WTC11 (cell line): ENCODE results near the gene RPL18. TPM values are rescaled to one million over a fixed set of nuclear protein-coding genes. Genes with fewer than 3 reads are reported as not detected.

ENCODE experiments used
- ATAC-seq: fragments of 200-7000 bp; cut with Tn5 transposase; 2 replicates; pipeline ENCODE4 v1.10.0; 2021; ENCODE audit warnings: mild to moderate bottlenecking, moderate library complexity
- CTCF ChIA-PET: fragments of 300-600 bp; sonication (Branson Sonifier 250); formaldehyde crosslinking; loops from one replicate; lab custom pipeline; 2021; ENCODE audit warnings: antibody characterized with exemption; lab: Charles Lee
- POLR2A ChIA-PET: fragments of 350-600 bp; sonication (Branson Sonifier 250); formaldehyde crosslinking; loops from one replicate; lab custom pipeline; 2021; ENCODE audit warnings: antibody characterized with exemption; lab: Charles Lee
- DNase-seq: peaks from one replicate; pipeline ENCODE4 v3.0.0; 2021; ENCODE audit warnings: low spot score
- H3K27ac Mint-ChIP-seq: 2 replicates; pipeline ENCODE4 v1.8.0; 2021; ENCODE audit warnings: mixed read lengths
- H3K27me3 Mint-ChIP-seq: 2 replicates; pipeline ENCODE4 v1.8.0; 2021; ENCODE audit warnings: low read depth, mild to moderate bottlenecking, moderate library complexity, mixed read lengths
- H3K36me3 Mint-ChIP-seq: 2 replicates; pipeline ENCODE4 v1.8.0; 2021; ENCODE audit warnings: mixed read lengths
- H3K4me1 Mint-ChIP-seq: 2 replicates; pipeline ENCODE4 v1.8.0; 2022; ENCODE audit warnings: mixed read lengths
- H3K4me3 Mint-ChIP-seq: 2 replicates; pipeline ENCODE4 v1.8.0; 2021; ENCODE audit warnings: mild to moderate bottlenecking, moderate library complexity, mixed read lengths
- H3K9me3 Mint-ChIP-seq: 2 replicates; pipeline ENCODE4 v1.8.0; 2021; ENCODE audit warnings: mixed read lengths
- AR ChIP-seq: fragments of 250-450 bp; sonication (Bioruptor Pico); IDR thresholded peaks from 2 replicates; pipeline ENCODE4 v1.9.0; 2021; ENCODE audit warnings: mild to moderate bottlenecking
- ATF3 ChIP-seq: sonication (generic); formaldehyde crosslinking; conservative IDR thresholded peaks from 2 replicates; pipeline ENCODE4 v1.8.1; 2022; ENCODE audit warnings: mild to moderate bottlenecking, missing genetic modification reagents
- CDX4 ChIP-seq: fragments of 250-450 bp; sonication (Bioruptor Pico); IDR thresholded peaks from 2 replicates; pipeline ENCODE4 v1.9.0; 2021; ENCODE audit warnings: moderate library complexity, mild to moderate bottlenecking, inconsistent platforms, borderline replicate concordance
- CREB1 ChIP-seq: sonication (generic); formaldehyde crosslinking; IDR thresholded peaks from 2 replicates; pipeline ENCODE4 v1.8.0; 2023; ENCODE audit warnings: mild to moderate bottlenecking, missing genetic modification reagents
- CTCF ChIP-seq: fragments of 200-600 bp; IDR thresholded peaks from 2 replicates; pipeline ENCODE4 v1.8.0; 2022; ENCODE audit warnings: antibody characterized with exemption
- ESRRA ChIP-seq: sonication (generic); formaldehyde crosslinking; IDR thresholded peaks from 2 replicates; pipeline ENCODE4 v1.8.1; 2022; ENCODE audit warnings: mild to moderate bottlenecking, missing genetic modification reagents, borderline replicate concordance
- GABPB1 ChIP-seq: sonication (generic); formaldehyde crosslinking; IDR thresholded peaks from 2 replicates; pipeline ENCODE4 v1.8.1; 2023; ENCODE audit warnings: mild to moderate bottlenecking, missing genetic modification reagents
- JUN ChIP-seq: sonication (generic); formaldehyde crosslinking; IDR thresholded peaks from 2 replicates; pipeline ENCODE4 v1.8.0; 2023; ENCODE audit warnings: mild to moderate bottlenecking, missing genetic modification reagents
- MAX ChIP-seq: sonication (generic); formaldehyde crosslinking; IDR thresholded peaks from 2 replicates; pipeline ENCODE4 v1.8.0; 2022; ENCODE audit warnings: mild to moderate bottlenecking, missing genetic modification reagents
- MXD4 ChIP-seq: fragments of 250-450 bp; sonication (Bioruptor Pico); IDR thresholded peaks from 2 replicates; pipeline ENCODE4 v1.8.0; 2021; ENCODE audit warnings: mild to moderate bottlenecking, moderate library complexity, borderline replicate concordance
- MYBL2 ChIP-seq: sonication (generic); formaldehyde crosslinking; IDR thresholded peaks from 2 replicates; pipeline ENCODE4 v1.8.1; 2023; ENCODE audit warnings: mild to moderate bottlenecking, moderate library complexity, missing genetic modification reagents
- RELA ChIP-seq: sonication (generic); formaldehyde crosslinking; IDR thresholded peaks from 2 replicates; pipeline ENCODE4 v1.8.1; 2022; ENCODE audit warnings: missing genetic modification reagents, mild to moderate bottlenecking, borderline replicate concordance
- SMAD3 ChIP-seq: sonication (generic); formaldehyde crosslinking; IDR thresholded peaks from 2 replicates; pipeline ENCODE4 v1.8.0; 2022; ENCODE audit warnings: missing genetic modification reagents, mild to moderate bottlenecking, borderline replicate concordance
- SMAD4 ChIP-seq: sonication (generic); formaldehyde crosslinking; IDR thresholded peaks from 2 replicates; pipeline ENCODE4 v1.8.0; 2022; ENCODE audit warnings: mild to moderate bottlenecking, missing genetic modification reagents
- USF1 ChIP-seq: sonication (generic); formaldehyde crosslinking; IDR thresholded peaks from 2 replicates; pipeline ENCODE4 v1.8.0; 2022; ENCODE audit warnings: mild to moderate bottlenecking, missing genetic modification reagents
- USF2 ChIP-seq: sonication (generic); formaldehyde crosslinking; IDR thresholded peaks from 2 replicates; pipeline ENCODE4 v1.8.1; 2023; ENCODE audit warnings: mild to moderate bottlenecking, missing genetic modification reagents, moderate library complexity
- ZNF121 ChIP-seq: sonication (generic); formaldehyde crosslinking; IDR thresholded peaks from 2 replicates; pipeline ENCODE4 v1.8.0; 2023; ENCODE audit warnings: missing genetic modification reagents
- ZNF219 ChIP-seq: sonication (generic); formaldehyde crosslinking; IDR thresholded peaks from 2 replicates; pipeline ENCODE4 v1.8.0; 2023; ENCODE audit warnings: missing genetic modification reagents, mild to moderate bottlenecking, borderline replicate concordance
- ZNF232 ChIP-seq: sonication (generic); formaldehyde crosslinking; IDR thresholded peaks from 2 replicates; pipeline ENCODE4 v1.8.0; 2022; ENCODE audit warnings: mild to moderate bottlenecking, missing genetic modification reagents
- total RNA-seq: library from RNA; stranded (reverse); gene quantifications from 3 replicates; pipeline ENCODE4 v1.2.3, GENCODE V29; 2021
- TF ChIP-seq, protein P1 (sequence below): sonication (generic); formaldehyde crosslinking; IDR thresholded peaks from 2 replicates; pipeline ENCODE4 v1.8.1; 2023; ENCODE audit warnings: mild to moderate bottlenecking, moderate library complexity, missing genetic modification reagents
- TF ChIP-seq, protein P2 (sequence below): sonication (generic); formaldehyde crosslinking; IDR thresholded peaks from 2 replicates; pipeline ENCODE4 v1.8.1; 2023; ENCODE audit warnings: mild to moderate bottlenecking, missing genetic modification reagents, moderate library complexity

RPL18 gene
- total RNA-seq, 1 experiment from 2014 or later, result 1,712 TPM

GRCh38 chr19:48619692-48620585 is 961 bp upstream of the RPL18 start:
- DNase-seq, result no peak
- peaks cover 55% of the 10 kb centered on the region for H3K4me1 Mint-ChIP-seq
- ChIA-PET CTCF (interaction anchor here (1.0 to 1.6 kb wide), 7 partner anchors 10 to 138 kb away, joined by 3 to 13 read pairs (median 4); no protein-coding TSS in a partner anchor), POLR2A (interaction anchor here (0.5 to 2.8 kb wide), 12 partner anchors 7 to 289 kb away, joined by 3 to 23 read pairs (median 4); partner anchors contain the start of gene KDELR1)
- TF ChIP-seq ZNF121 (CRISPR knock-in tag) (0 out of 2 replicates have a peak, but pooled peaks have one; percentile 19), MXD4 (CRISPR knock-in tag) (no peak)
- peaks cover 43% of the 10 kb centered on the region for H3K36me3 Mint-ChIP-seq
- peak overlapping the region; percentile 99 for H3K4me3 Mint-ChIP-seq
- H3K9me3 Mint-ChIP-seq, result no peaks in the 10 kb centered on the region
- H3K27ac Mint-ChIP-seq, result peak overlapping the region; percentile 100
- no peak for ATAC-seq
- no peaks in the 10 kb centered on the region; the same call in 1 of the 2 replicates for H3K27me3 Mint-ChIP-seq

- CTCF ChIA-PET, result interaction anchor here (1.2 to 1.6 kb wide), 6 partner anchors 9 to 139 kb away, joined by 3 to 13 read pairs (median 6); no protein-coding TSS in a partner anchor
- no peaks in the 10 kb centered on the region; the same call in 1 of the 2 replicates for H3K27me3 Mint-ChIP-seq
- TF ChIP-seq USF2 (CRISPR knock-in tag) (no peak), ATF3 (no peak), MYBL2 (CRISPR knock-in tag) (no peak), AR (CRISPR knock-in tag) (no peak), GABPB1 (CRISPR knock-in tag) (no peak), ZNF232 (CRISPR knock-in tag) (no peak), MAX (no peak), CDX4 (no peak), CREB1 (CRISPR knock-in tag) (no peak), RELA (CRISPR knock-in tag) (no peak), CTCF (no peak), JUN (CRISPR knock-in tag) (peak; percentile 15; the same call in 1 of the 2 replicates), MXD4 (CRISPR knock-in tag) (no peak), ESRRA (no peak), USF1 (CRISPR knock-in tag) (no peak), SMAD3 (CRISPR knock-in tag) (no peak), SMAD4 (peak; percentile 8; the same call in 1 of the 2 replicates), ZNF219 (CRISPR knock-in tag) (no peak)
- TF ChIP-seq, protein P1, sequence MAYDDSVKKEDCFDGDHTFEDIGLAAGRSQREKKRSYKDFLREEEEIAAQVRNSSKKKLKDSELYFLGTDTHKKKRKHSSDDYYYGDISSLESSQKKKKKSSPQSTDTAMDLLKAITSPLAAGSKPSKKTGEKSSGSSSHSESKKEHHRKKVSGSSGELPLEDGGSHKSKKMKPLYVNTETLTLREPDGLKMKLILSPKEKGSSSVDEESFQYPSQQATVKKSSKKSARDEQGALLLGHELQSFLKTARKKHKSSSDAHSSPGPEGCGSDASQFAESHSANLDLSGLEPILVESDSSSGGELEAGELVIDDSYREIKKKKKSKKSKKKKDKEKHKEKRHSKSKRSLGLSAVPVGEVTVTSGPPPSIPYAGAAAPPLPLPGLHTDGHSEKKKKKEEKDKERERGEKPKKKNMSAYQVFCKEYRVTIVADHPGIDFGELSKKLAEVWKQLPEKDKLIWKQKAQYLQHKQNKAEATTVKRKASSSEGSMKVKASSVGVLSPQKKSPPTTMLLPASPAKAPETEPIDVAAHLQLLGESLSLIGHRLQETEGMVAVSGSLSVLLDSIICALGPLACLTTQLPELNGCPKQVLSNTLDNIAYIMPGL, result 0 out of 2 replicates have a peak, but pooled peaks have one; percentile 0
- TF ChIP-seq, protein P2, sequence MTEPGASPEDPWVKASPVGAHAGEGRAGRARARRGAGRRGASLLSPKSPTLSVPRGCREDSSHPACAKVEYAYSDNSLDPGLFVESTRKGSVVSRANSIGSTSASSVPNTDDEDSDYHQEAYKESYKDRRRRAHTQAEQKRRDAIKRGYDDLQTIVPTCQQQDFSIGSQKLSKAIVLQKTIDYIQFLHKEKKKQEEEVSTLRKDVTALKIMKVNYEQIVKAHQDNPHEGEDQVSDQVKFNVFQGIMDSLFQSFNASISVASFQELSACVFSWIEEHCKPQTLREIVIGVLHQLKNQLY (CRISPR knock-in tag), result no peak
Measured at GRCh38 chr19:48618278-48618915, 581 bp downstream of the RPL18 start.

More at GRCh38 chr19:48618278-48618915, 581 bp downstream of the RPL18 start:
- DNase-seq (no peak), ATAC-seq (no peak)
- Mint-ChIP-seq H3K9me3 (no peaks in the 10 kb centered on the region), H3K36me3 (peaks cover 43% of the 10 kb centered on the region), H3K4me3 (peak overlapping the region; percentile 99), H3K27ac (peak overlapping the region; percentile 100), H3K4me1 (peaks cover 62% of the 10 kb centered on the region)
- POLR2A ChIA-PET, result interaction anchor here (0.5 to 2.8 kb wide), 7 partner anchors 9 to 63 kb away, joined by 3 to 23 read pairs (median 3); no protein-coding TSS in a partner anchor
